ENCODE results near the gene BAG5. TPM values are rescaled to one million over a fixed set of nuclear protein-coding genes. Genes with fewer than 3 reads are reported as not detected.
"Not testable (repeated sequence)": the region's sequence is repeated elsewhere in the genome, so short reads cannot be mapped to it uniquely, and the experiment has no call there.

The BAG5 gene
- total and polyA plus RNA-seq, 8 donors = 4.3 to 207 (median 11.6) TPM

DNA sequence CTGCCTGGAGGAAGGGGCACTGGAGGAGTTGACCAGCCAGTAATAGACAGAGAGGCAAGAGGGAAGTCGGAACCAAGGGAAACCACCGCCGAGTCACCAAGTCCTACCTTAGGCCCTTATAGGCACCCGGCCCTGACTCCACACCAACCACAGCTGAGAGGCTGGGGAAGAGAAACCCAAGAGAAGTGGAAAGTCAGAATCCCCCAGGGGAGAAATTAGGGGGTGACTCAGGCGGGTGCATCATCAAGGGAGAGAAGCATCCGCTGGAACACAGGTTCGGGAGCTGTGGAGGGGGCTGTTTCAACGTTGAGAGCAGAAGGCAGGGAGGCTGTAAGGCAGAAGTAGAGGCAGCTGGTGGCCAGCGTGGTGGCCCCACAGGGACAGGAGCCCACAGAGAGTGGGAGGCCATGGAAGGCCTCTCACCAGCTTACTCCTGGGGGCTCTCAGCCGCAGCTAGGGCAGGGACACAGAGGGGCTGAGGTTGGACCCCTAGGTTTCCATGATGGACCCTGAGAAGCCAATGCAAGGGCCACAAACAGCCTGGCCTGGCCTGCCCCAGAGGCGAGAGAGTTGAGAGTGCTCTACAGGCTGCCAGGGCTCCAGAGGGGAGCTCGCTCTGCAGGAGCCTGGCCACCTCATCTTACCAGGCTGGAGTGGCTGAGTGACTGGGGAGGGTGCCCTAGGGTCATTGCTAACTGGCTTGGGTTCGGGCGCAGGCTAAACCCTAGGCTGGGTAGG, 34.9 kb downstream of the BAG5 start:
- Histone ChIP-seq H3K4me1 (peaks cover 63 to 94% (median 83%) of the 10 kb centered on the region in 4 donors), H3K9me3 (no peaks in the 10 kb centered on the region), H3K27me3 (peaks cover 0 to 10% (median 6%) of the 10 kb centered on the region in 3 donors), H3K27ac (peak overlapping the region; percentile 87 to 95 (median 93)), H3K4me3 (peak overlapping the region in 3 of 4 donors; percentile 66 to 100 (median 94)), H3K36me3 (peaks cover 0 to 25% (median 15%) of the 10 kb centered on the region in 4 donors)
- intact Hi-C loops (cut with DNase I; ENCODE audit: low total_unique reads) = no loop called here
- no peak for TF ChIP-seq EP300 (IDR thresholded peaks at IDR 0.05)
- DNase-seq = no peak
- 80 to 86% (median 83%) methylated on average over 14 of the region's 14 CpGs for WGBS, 5 donors

DNA sequence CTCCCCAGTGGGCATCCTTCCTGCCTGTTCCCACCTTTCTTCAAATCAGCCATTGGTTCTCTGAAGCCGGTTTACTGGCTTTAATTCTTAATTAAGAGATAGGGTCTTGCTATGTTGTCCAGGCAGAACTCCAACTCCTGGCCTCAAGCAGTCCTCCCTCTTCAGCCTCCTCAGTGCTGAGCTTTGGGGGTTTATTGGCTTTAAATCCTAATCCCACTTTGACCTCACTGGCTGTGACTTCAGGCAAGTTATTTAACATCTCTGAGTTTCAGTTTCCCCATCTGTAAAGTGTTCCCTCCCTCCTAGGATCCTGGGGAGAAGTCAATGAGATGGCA, 35.6 kb downstream of the BAG5 start:
- TF ChIP-seq POLR2A (IDR thresholded peaks at IDR 0.05) = no peak
- no peak for TF ChIP-seq POLR2AphosphoS5 (IDR thresholded peaks at IDR 0.05)
- TF ChIP-seq, protein P1, sequence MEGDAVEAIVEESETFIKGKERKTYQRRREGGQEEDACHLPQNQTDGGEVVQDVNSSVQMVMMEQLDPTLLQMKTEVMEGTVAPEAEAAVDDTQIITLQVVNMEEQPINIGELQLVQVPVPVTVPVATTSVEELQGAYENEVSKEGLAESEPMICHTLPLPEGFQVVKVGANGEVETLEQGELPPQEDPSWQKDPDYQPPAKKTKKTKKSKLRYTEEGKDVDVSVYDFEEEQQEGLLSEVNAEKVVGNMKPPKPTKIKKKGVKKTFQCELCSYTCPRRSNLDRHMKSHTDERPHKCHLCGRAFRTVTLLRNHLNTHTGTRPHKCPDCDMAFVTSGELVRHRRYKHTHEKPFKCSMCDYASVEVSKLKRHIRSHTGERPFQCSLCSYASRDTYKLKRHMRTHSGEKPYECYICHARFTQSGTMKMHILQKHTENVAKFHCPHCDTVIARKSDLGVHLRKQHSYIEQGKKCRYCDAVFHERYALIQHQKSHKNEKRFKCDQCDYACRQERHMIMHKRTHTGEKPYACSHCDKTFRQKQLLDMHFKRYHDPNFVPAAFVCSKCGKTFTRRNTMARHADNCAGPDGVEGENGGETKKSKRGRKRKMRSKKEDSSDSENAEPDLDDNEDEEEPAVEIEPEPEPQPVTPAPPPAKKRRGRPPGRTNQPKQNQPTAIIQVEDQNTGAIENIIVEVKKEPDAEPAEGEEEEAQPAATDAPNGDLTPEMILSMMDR (IDR thresholded peaks at IDR 0.05) = no peak
- TF ChIP-seq EP300 (IDR thresholded peaks at IDR 0.05) = no peak
- H3K36me3 ChIP-seq = peaks cover 0 to 18% (median 9%) of the 10 kb centered on the region in 4 donors
- no peak for DNase-seq
- H3K4me1 ChIP-seq = peaks cover 69 to 92% (median 85%) of the 10 kb centered on the region in 4 donors
- intact Hi-C loops (cut with DNase I; ENCODE audit: low total_unique reads) = no loop called here
- H3K9me3 ChIP-seq = no peaks in the 10 kb centered on the region
- H3K27ac ChIP-seq = peak overlapping the region; percentile 65 to 95 (median 93)
- 80 to 100% (median 86%) methylated on average over 1 of the region's 1 CpG for WGBS, 5 donors
- peaks cover 0 to 17% (median 11%) of the 10 kb centered on the region in 3 donors for H3K27me3 ChIP-seq
- H3K4me3 ChIP-seq = no peak overlapping the region

GRCh38 chr14:103526247-103526913, 36.1 kb downstream of the BAG5 start:
- no peaks in the 10 kb centered on the region for H3K9me3 ChIP-seq
- H3K36me3 ChIP-seq = peaks cover 0 to 13% (median 6%) of the 10 kb centered on the region in 4 donors
- intact Hi-C loops (cut with DNase I; ENCODE audit: low total_unique reads) = no loop called here
- no peak overlapping the region for H3K4me3 ChIP-seq
- 63 to 72% (median 68%) methylated on average over 7 to 8 of the region's 8 CpGs for WGBS, 5 donors
- no peak for TF ChIP-seq EP300 (IDR thresholded peaks at IDR 0.05)
- TF ChIP-seq POLR2A (IDR thresholded peaks at IDR 0.05) = no peak
- TF ChIP-seq, protein P1 (IDR thresholded peaks at IDR 0.05) = no peak
- TF ChIP-seq POLR2AphosphoS5 (IDR thresholded peaks at IDR 0.05) = no peak
- H3K4me1 ChIP-seq = peaks cover 67 to 92% (median 86%) of the 10 kb centered on the region in 4 donors
- H3K27ac ChIP-seq = peak overlapping the region; percentile 65 to 95 (median 93)
- H3K27me3 ChIP-seq = peaks cover 0 to 22% (median 16%) of the 10 kb centered on the region in 3 donors
- DNase-seq = no peak

GRCh38 chr14:103525430-103526246, 36.8 kb downstream of the BAG5 start:
- WGBS, 5 donors = 28 to 56% (median 49%) methylated on average over 15 to 17 of the region's 17 CpGs
- peak in 1 of 2 donors; percentile 75 for DNase-seq

More at GRCh38 chr14:103525430-103526246, 36.8 kb downstream of the BAG5 start:
- H3K4me3 ChIP-seq; H3K36me3 ChIP-seq; H3K9me3 ChIP-seq; intact Hi-C loops (cut with DNase I; ENCODE audit: low total_unique reads): not testable (repeated sequence)
- H3K27me3 ChIP-seq = peaks cover 0 to 27% (median 20%) of the 10 kb centered on the region in 3 donors
- H3K27ac ChIP-seq = peak overlapping the region; percentile 65 to 95 (median 93)
- H3K4me1 ChIP-seq = peaks cover 63 to 92% (median 86%) of the 10 kb centered on the region in 4 donors
- peak in 1 of 3 donors; percentile 3 for TF ChIP-seq POLR2AphosphoS5 (IDR thresholded peaks at IDR 0.05)

Data from stomach (tissue), 9 donors.